K562 (cell line): ENCODE data around the gene FH. TPM values are rescaled to one million over a fixed set of nuclear protein-coding genes. Genes with fewer than 3 reads are reported as not detected.

Source experiments
- ATAC-seq: fragments of 200-7000 bp; cut with Tn5 transposase; 3 replicates; pipeline ENCODE4 v1.9.1; 2020; ENCODE audit warnings: moderate library complexity
- BruUV-seq: library from RNA; stranded (reverse); fragments of 400-500 nt; replicated peaks from 2 replicates; lab custom pipeline; 2021; lab: Mats Ljungman, UMichigan
- CTCF ChIA-PET: fragments of 300-600 bp; formaldehyde crosslinking; extraction: SDS; loops from one replicate; lab custom pipeline; 2021; ENCODE audit warnings: low intra/inter-chr PET ratio; lab: Yijun Ruan, JAX
- POLR2A ChIA-PET: fragments of 300-600, 350-650 bp; sonication (Branson Sonifier 250); formaldehyde crosslinking; extraction: SDS; loops from one replicate; lab custom pipeline; 2021; ENCODE audit warnings: antibody characterized with exemption, inconsistent platforms; lab: Yijun Ruan, JAX
- DNase-seq, 4 experiments: peaks; one replicate each; pipeline versions ENCODE4 v3.0.0 to v3.0.0-alpha.2; 2011 to 2018; ENCODE audit warnings: low spot score in 3 of 4, mixed read lengths in 3 of 4; ENCODE audit errors: extremely low read depth in 1 of 4
- FAIRE-seq: peaks from 2 replicates; lab custom pipeline; 2011; peaks lifted over from hg19 to GRCh38; lab: Jason Lieb, UNC
- H2AFZ ChIP-seq: 2 replicates; pipeline ENCODE4 v1.6.0; 2011; ENCODE audit warnings: low read depth, low read length, control low read depth, inconsistent platforms
- H3K27ac ChIP-seq: fragments of 200-600 bp; 3 replicates; pipeline ENCODE4 v1.8.0; 2011; ENCODE audit warnings: low read depth, mild to moderate bottlenecking, control low read depth, inconsistent platforms, low read length, moderate library complexity, mixed read lengths; ENCODE audit errors: extremely low read depth
- H3K27me3 ChIP-seq, 2 experiments: fragments of 300-600 bp in 1 of 2; 2 replicates in 1 of 2; 3 replicates in 1 of 2; pipeline versions ENCODE4 v1.6.0 to v1.8.0; 2011; ENCODE audit warnings: inconsistent platforms in 2 of 2, low read length in 2 of 2, mild to moderate bottlenecking in 1 of 2, mixed read lengths in 1 of 2, moderate library complexity in 1 of 2; ENCODE audit not compliant: control insufficient read depth in 2 of 2, insufficient read depth in 2 of 2
- H3K36me3 ChIP-seq: fragments of 300-600 bp; 3 replicates; pipeline ENCODE4 v1.8.0; 2011; ENCODE audit warnings: mild to moderate bottlenecking, low read length, inconsistent platforms; ENCODE audit not compliant: control insufficient read depth, insufficient read depth
- H3K4me1 ChIP-seq, 2 experiments: fragments of 200-600 bp in 1 of 2; replicated peaks in 1 of 2; 2 replicates in 1 of 2; 3 replicates in 1 of 2; pipeline versions ENCODE4 v1.5.1 to v1.8.0; 2011; ENCODE audit warnings: inconsistent platforms in 2 of 2, low read length in 2 of 2, mild to moderate bottlenecking in 1 of 2, mixed read lengths in 1 of 2, moderate library complexity in 1 of 2; ENCODE audit not compliant: control insufficient read depth in 2 of 2, insufficient read depth in 2 of 2
- H3K4me2 ChIP-seq: 2 replicates; pipeline ENCODE4 v1.6.1; 2011; ENCODE audit warnings: low read length, control low read depth, inconsistent platforms, mixed read lengths; ENCODE audit not compliant: insufficient read depth
- H3K4me3 ChIP-seq: fragments of 200-600 bp; sonication (generic), shearing (Covaris generic); 2 replicates; pipeline ENCODE4 v1.5.1; 2016; ENCODE audit warnings: control low read depth, inconsistent platforms
- H3K79me2 ChIP-seq: fragments of 200-600 bp; 3 replicates; pipeline ENCODE4 v1.8.0; 2011; ENCODE audit warnings: low read length, inconsistent platforms; ENCODE audit not compliant: control insufficient read depth, insufficient read depth
- H3K9ac ChIP-seq, 2 experiments: 2 replicates each; pipeline versions ENCODE4 v1.6.0 to v1.6.1; 2011; ENCODE audit warnings: low read depth in 2 of 2, low read length in 2 of 2, control low read depth in 1 of 2, inconsistent platforms in 1 of 2, mild to moderate bottlenecking in 1 of 2, mixed read lengths in 1 of 2; ENCODE audit not compliant: insufficient read depth in 1 of 2
- H3K9me1 ChIP-seq: one replicate; pipeline ENCODE4 v1.6.0; 2011; ENCODE audit warnings: inconsistent platforms, mild to moderate bottlenecking, low read length, moderate library complexity; ENCODE audit not compliant: control insufficient read depth, insufficient read depth
- H3K9me3 ChIP-seq: replicated peaks from 2 replicates; pipeline ENCODE4 v1.5.1; 2011; ENCODE audit warnings: low read depth, low read length, inconsistent platforms; ENCODE audit not compliant: control insufficient read depth, insufficient read depth
- H4K20me1 ChIP-seq: replicated peaks from 2 replicates; pipeline ENCODE4 v1.6.1; 2011; ENCODE audit warnings: low read length, inconsistent platforms, mixed read lengths; ENCODE audit not compliant: control insufficient read depth, insufficient read depth
- C11orf30 ChIP-seq: fragments of 450-650 bp; IDR thresholded peaks from 2 replicates; pipeline ENCODE4 v1.6.1; 2016; ENCODE audit warnings: low read depth, mild to moderate bottlenecking
- CEBPB ChIP-seq: fragments of 450-650 bp; IDR thresholded peaks from 2 replicates; pipeline ENCODE4 v1.6.1; 2016; ENCODE audit warnings: missing genetic modification characterization, missing compliant biosample characterization
- CSDE1 ChIP-seq, 2 experiments: fragments of 450-650 bp; IDR thresholded peaks; 2 replicates each; pipeline ENCODE4 v1.6.1; 2016; ENCODE audit warnings: mild to moderate bottlenecking in 1 of 2
- EGR1 ChIP-seq: fragments of 450-650 bp; conservative IDR thresholded peaks from 2 replicates; pipeline ENCODE4 v1.6.1; 2017; ENCODE audit warnings: mild to moderate bottlenecking
- HDAC8 ChIP-seq: fragments of 450-650 bp; IDR thresholded peaks from 2 replicates; pipeline ENCODE4 v1.6.1; 2016; ENCODE audit warnings: mild to moderate bottlenecking, missing genetic modification characterization, moderate library complexity, missing compliant biosample characterization
- MAFG ChIP-seq: fragments of 450-650 bp; conservative IDR thresholded peaks from 2 replicates; pipeline ENCODE4 v1.6.1; 2016; ENCODE audit warnings: missing genetic modification characterization, missing compliant biosample characterization
- SIN3A ChIP-seq, 2 experiments: fragments of 150-350 bp in 1 of 2; IDR thresholded peaks; 2 replicates each; pipeline ENCODE4 v1.6.1; 2011 to 2016; ENCODE audit warnings: borderline replicate concordance in 2 of 2, low read depth in 2 of 2, low read length in 2 of 2, mild to moderate bottlenecking in 2 of 2, moderate library complexity in 2 of 2; ENCODE audit not compliant: control insufficient read depth in 1 of 2
- THRA ChIP-seq: fragments of 450-650 bp; IDR thresholded peaks from 2 replicates; pipeline ENCODE4 v1.6.1; 2017; ENCODE audit warnings: mild to moderate bottlenecking, moderate library complexity
- XRCC3 ChIP-seq: fragments of 450-650 bp; IDR thresholded peaks from 2 replicates; pipeline ENCODE4 v1.6.1; 2017; ENCODE audit warnings: mild to moderate bottlenecking, moderate library complexity
- ZNF592 ChIP-seq: fragments of 450-650 bp; IDR thresholded peaks from 2 replicates; pipeline ENCODE4 v1.6.1; 2017; ENCODE audit warnings: antibody characterized with exemption, mild to moderate bottlenecking
- ZNF740 ChIP-seq, 3 experiments: fragments of 200-800 bp in 1 of 3; sonication (Bioruptor generic) in 1 of 3; sonication (generic) in 1 of 3; formaldehyde crosslinking in 1 of 3; IDR thresholded peaks; 2 replicates each; pipeline versions ENCODE4 v1.6.1 to v1.8.0; 2016 to 2022; ENCODE audit warnings: mild to moderate bottlenecking in 2 of 3, missing compliant biosample characterization in 2 of 3, missing genetic modification characterization in 2 of 3, missing genetic modification reagents in 1 of 3
- ZZZ3 ChIP-seq: fragments of 450-650 bp; IDR thresholded peaks from 2 replicates; pipeline ENCODE4 v1.6.1; 2016; ENCODE audit warnings: antibody characterized with exemption, mild to moderate bottlenecking, moderate library complexity
- WGBS: fragments of 100-300 bp; shearing (Covaris generic); methylation state at CpG from one replicate; pipeline ENCODE4 v1.1.6; 2016; ENCODE audit warnings: low coverage, mixed read lengths; ENCODE audit not compliant: insufficient coverage; ENCODE audit errors: missing lambda C conversion rate; 5-methylcytosine and 5-hydroxymethylcytosine counted together
- in situ Hi-C: fragments of 300-500 bp; cut with MboI; formaldehyde crosslinking; loops from 4 replicates; pipeline ENCODE4 v1.15.0; 2018; ENCODE audit warnings: inconsistent platforms, mixed read lengths
- intact Hi-C: fragments of 100-400 bp; cut with micrococcal nuclease; formaldehyde crosslinking; loops from 2 replicates; pipeline ENCODE4 v1.14.2; 2022
- polyA plus RNA-seq, 8 experiments: library from polyadenylated mRNA; depleted of rRNA in 4 of 8; stranded (reverse) in 5 of 8; unstranded in 3 of 8; fragments of >200 nt; fragmentation: Nextera tagmentation in 2 of 8; fragmentation: Illumina TruSeq in 1 of 8; extraction: Ambion mirVana in 2 of 8; extraction: Trizol in 1 of 8; gene quantifications; 2 replicates each; pipeline versions ENCODE4 v1.2.1 to v1.2.3, GENCODE V29; 2011 to 2014; ENCODE audit warnings: inconsistent platforms in 1 of 8, missing spikeins in 1 of 8
- total RNA-seq, 7 experiments: library from RNA; depleted of rRNA in 6 of 7; stranded (reverse); fragments of >200 nt in 6 of 7; fragmentation: Illumina TruSeq in 2 of 7; extraction: Trizol in 2 of 7; gene quantifications; 2 replicates each; pipeline versions ENCODE4 v1.2.1 to v1.2.3, GENCODE V29; 2011 to 2021; ENCODE audit warnings: low replicate concordance in 1 of 7

FH gene
- total and polyA plus RNA-seq, 9 of the 15 experiments (the other 6 are each of a cell fraction or from before 2014, with no cell fraction given): 117 to 240 (median 211) TPM

GRCh38 chr1:241518476-241519307 is 863 bp downstream of the FH start:
- Histone ChIP-seq H3K4me3 (peak overlapping the region; percentile 79), H3K9me3 (no peaks in the 10 kb centered on the region), H3K9me1 (no peaks in the 10 kb centered on the region), H3K4me2 (peak overlapping the region; percentile 87), H3K9ac (peak overlapping the region; percentile 85 to 95), H3K27ac (peak overlapping the region; percentile 83), H3K4me1 (peaks cover 0 to 7% of the 10 kb centered on the region in 2 experiments; a peak in 3 of 5 replicates), H2AFZ (peak overlapping the region; percentile 92), H3K27me3 (no peaks in the 10 kb centered on the region), H3K79me2 (peaks cover 57% of the 10 kb centered on the region), H3K36me3 (peaks cover 31% of the 10 kb centered on the region), H4K20me1 (no peaks in the 10 kb centered on the region)
- peak in 2 of 4 experiments; percentile 27 to 41 for DNase-seq
- CTCF ChIA-PET: interaction anchor here (0.7 kb wide), 1 partner anchor 362 kb away, joined by 3 read pairs; no protein-coding TSS in a partner anchor
- ATAC-seq: peak; percentile 70
- POLR2A ChIA-PET: interaction anchor here (0.5 to 2.1 kb wide), 5 partner anchors 8 to 338 kb away, joined by 3 to 9 read pairs (median 3); partner anchors contain the start of gene EXO1
- WGBS: 1% methylated on average over 28 of the region's 28 CpGs
- TSS peak; percentile 55 for BruUV-seq
- intact Hi-C loops: loop anchor here (5.0 kb wide), 1 partner anchor 329 kb away; the partner anchor contains the start of gene EXO1
- no peak for FAIRE-seq
- in situ Hi-C loops: no loop called here
- TF ChIP-seq CEBPB (tag) (0 out of 2 replicates have a peak, but pooled peaks have one; percentile 11), HDAC8 (tag) (0 out of 2 replicates have a peak, but pooled peaks have one; percentile 21), ZNF740 (CRISPR knock-in tag; IDR thresholded peaks at IDR 0.05) (no peak), ZNF740 (tag; IDR thresholded peaks at IDR 0.05) (0 out of 4 replicates have a peak, but pooled peaks of 1 of the 2 experiments have one; percentile 1), ZNF592 (0 out of 2 replicates have a peak, but pooled peaks have one; percentile 34), XRCC3 (no peak), SIN3A (IDR thresholded peaks at IDR 0.05; ENCODE audit: borderline replicate concordance in 2 of 2, control insufficient read depth in 1 of 2, low read depth in 2 of 2, low read length in 2 of 2) (no peak; a peak in 1 of 4 replicates), CSDE1 (IDR thresholded peaks at IDR 0.05) (0 out of 4 replicates have a peak, but pooled peaks of 1 of the 2 experiments have one; percentile 12), THRA (peak; percentile 31; the same call in 1 of the 2 replicates), ZZZ3 (no peak), MAFG (tag) (peak; percentile 60), C11orf30 (peak; percentile 73), EGR1 (peak; percentile 86)
